Liver (tissue), 9 donors: ENCODE measurements around the gene FAM163A. TPM values are rescaled to one million over a fixed set of nuclear protein-coding genes. Genes with fewer than 3 reads are reported as not detected.

Experiments used
- DNase-seq: peaks from one replicate; pipeline ENCODE4 v3.0.0-alpha.2; 2017; ENCODE audit warnings: low spot score
- H3K27ac ChIP-seq, 2 donors: one replicate each; pipeline ENCODE4 v1.7.0; 2013; ENCODE audit warnings: inconsistent platforms in 2 of 2, low read length in 2 of 2, control low read depth in 1 of 2, low read depth in 1 of 2, mild to moderate bottlenecking in 1 of 2
- H3K27me3 ChIP-seq, 4 donors: one replicate each; pipeline versions ENCODE4 v1.6.1 to v1.7.0; 2013; ENCODE audit warnings: low read length in 3 of 4, inconsistent platforms in 1 of 4, mild to moderate bottlenecking in 1 of 4, moderate library complexity in 1 of 4; ENCODE audit not compliant: control insufficient read depth in 4 of 4, insufficient read depth in 4 of 4
- H3K36me3 ChIP-seq, 4 donors: one replicate each; pipeline versions ENCODE4 v1.6.1 to v1.7.0; 2013; ENCODE audit warnings: low read length in 3 of 4, mild to moderate bottlenecking in 3 of 4, low read depth in 1 of 4, moderate library complexity in 1 of 4; ENCODE audit not compliant: control insufficient read depth in 4 of 4, insufficient read depth in 3 of 4
- H3K4me1 ChIP-seq, 4 donors: one replicate each; pipeline versions ENCODE4 v1.6.1 to v1.7.0; 2013; ENCODE audit warnings: low read length in 3 of 4, mild to moderate bottlenecking in 3 of 4, moderate library complexity in 1 of 4; ENCODE audit not compliant: control insufficient read depth in 4 of 4, insufficient read depth in 4 of 4
- H3K4me3 ChIP-seq, 3 donors: one replicate each; pipeline versions ENCODE4 v1.6.1 to v1.7.0; 2013; ENCODE audit warnings: low read length in 3 of 3, control low read depth in 1 of 3, low read depth in 1 of 3, mild to moderate bottlenecking in 1 of 3
- H3K9ac ChIP-seq, 2 donors: one replicate each; pipeline ENCODE4 v1.7.0; 2013; ENCODE audit warnings: low read length in 2 of 2, mild to moderate bottlenecking in 2 of 2, moderate library complexity in 2 of 2, control low read depth in 1 of 2, low read depth in 1 of 2
- H3K9me3 ChIP-seq, 4 donors: one replicate each; pipeline versions ENCODE4 v1.6.1 to v1.7.0; 2013; ENCODE audit warnings: low read length in 3 of 4; ENCODE audit not compliant: control insufficient read depth in 4 of 4
- ATF3 ChIP-seq: IDR thresholded peaks from 2 replicates; pipeline ENCODE4 v1.6.1; 2016; ENCODE audit warnings: antibody characterized with exemption
- CTCF ChIP-seq: fragments of 150-350 bp; IDR thresholded peaks from 2 replicates; pipeline ENCODE4 v1.5.1; 2017; ENCODE audit warnings: improper control_type of control experiment, low read depth, low read length; ENCODE audit not compliant: missing input control
- EGR1 ChIP-seq, 2 donors: IDR thresholded peaks; 2 replicates each; pipeline ENCODE4 v1.6.1; 2016 to 2018; ENCODE audit warnings: antibody characterized with exemption in 2 of 2, low read depth in 2 of 2
- FOXA1 ChIP-seq: IDR thresholded peaks from 2 replicates; pipeline ENCODE4 v1.6.1; 2016; ENCODE audit warnings: antibody characterized with exemption
- GABPA ChIP-seq, 2 donors: IDR thresholded peaks in 1 of 2; conservative IDR thresholded peaks in 1 of 2; 2 replicates each; pipeline ENCODE4 v1.6.1; 2016; ENCODE audit warnings: antibody characterized with exemption in 2 of 2, mild to moderate bottlenecking in 1 of 2, moderate library complexity in 1 of 2
- HNF4A ChIP-seq, 2 donors: conservative IDR thresholded peaks; 2 replicates each; pipeline ENCODE4 v1.6.1; 2016; ENCODE audit warnings: antibody characterized with exemption in 2 of 2, mild to moderate bottlenecking in 2 of 2
- HNF4G ChIP-seq: IDR thresholded peaks from 2 replicates; pipeline ENCODE4 v1.6.1; 2016; ENCODE audit warnings: antibody characterized with exemption
- JUND ChIP-seq, 2 donors: IDR thresholded peaks; 2 replicates each; pipeline ENCODE4 v1.6.1; 2016; ENCODE audit warnings: antibody characterized with exemption in 2 of 2
- MAX ChIP-seq: IDR thresholded peaks from 2 replicates; pipeline ENCODE4 v1.6.1; 2016; ENCODE audit warnings: antibody characterized with exemption
- NR2F2 ChIP-seq: IDR thresholded peaks from 2 replicates; pipeline ENCODE4 v1.6.1; 2016; ENCODE audit warnings: antibody characterized with exemption
- SP1 ChIP-seq: IDR thresholded peaks from 2 replicates; pipeline ENCODE4 v1.6.1; 2018; ENCODE audit warnings: antibody characterized with exemption, mild to moderate bottlenecking
- TAF1 ChIP-seq: conservative IDR thresholded peaks from 2 replicates; pipeline ENCODE4 v1.6.1; 2016; ENCODE audit warnings: antibody characterized with exemption, mild to moderate bottlenecking
- YY1 ChIP-seq: IDR thresholded peaks from 2 replicates; pipeline ENCODE4 v1.6.1; 2016; ENCODE audit warnings: antibody characterized with exemption, mild to moderate bottlenecking
- WGBS: extraction: QIAGEN DNeasy Blood & Tissue Kit; methylation state at CpG from one replicate; pipeline ENCODE4 v1.1.7; 2013; 5-methylcytosine and 5-hydroxymethylcytosine counted together
- polyA plus RNA-seq, 2 donors: library from polyadenylated mRNA; stranded (reverse) in 1 of 2; unstranded in 1 of 2; fragments of 200-250 nt in 1 of 2; fragments of >200 nt in 1 of 2; fragmentation: Nextera tagmentation in 1 of 2; extraction: Ambion mirVana in 1 of 2; gene quantifications; one replicate each; pipeline versions ENCODE4 v1.2.1 to v1.2.3, GENCODE V29; 2013 to 2015
- total RNA-seq, 2 donors: library from RNA; depleted of rRNA; stranded (reverse); fragments of >200 nt; gene quantifications; one replicate each; pipeline ENCODE4 v1.2.3, GENCODE V29; 2014
- TF ChIP-seq, protein P1 (sequence below): IDR thresholded peaks from 2 replicates; pipeline ENCODE4 v1.6.1; 2016; ENCODE audit warnings: antibody characterized with exemption, mild to moderate bottlenecking
- TF ChIP-seq, protein P2 (sequence below): IDR thresholded peaks from 2 replicates; pipeline ENCODE4 v1.6.1; 2016; ENCODE audit warnings: antibody characterized with exemption
- donor health status: healthy.
- donor health status: healthy.
- donor health status: healthy.
- donor health status: healthy.
- donor health status: healthy.

The FAM163A gene
- total and polyA plus RNA-seq, 4 donors: 0.07 TPM; not detected in 3

- no peak for DNase-seq
- Histone ChIP-seq H3K27ac (no peak overlapping the region), H3K4me1 (no peaks in the 10 kb centered on the region), H3K9ac (no peak overlapping the region), H3K4me3 (no peak overlapping the region), H3K27me3 (no peaks in the 10 kb centered on the region), H3K36me3 (no peaks in the 10 kb centered on the region), H3K9me3 (peaks cover 4 to 29% (median 17%) of the 10 kb centered on the region in 4 donors)
- 88% methylated on average over 1 of the region's 1 CpG for WGBS
- TF ChIP-seq, protein P1, sequence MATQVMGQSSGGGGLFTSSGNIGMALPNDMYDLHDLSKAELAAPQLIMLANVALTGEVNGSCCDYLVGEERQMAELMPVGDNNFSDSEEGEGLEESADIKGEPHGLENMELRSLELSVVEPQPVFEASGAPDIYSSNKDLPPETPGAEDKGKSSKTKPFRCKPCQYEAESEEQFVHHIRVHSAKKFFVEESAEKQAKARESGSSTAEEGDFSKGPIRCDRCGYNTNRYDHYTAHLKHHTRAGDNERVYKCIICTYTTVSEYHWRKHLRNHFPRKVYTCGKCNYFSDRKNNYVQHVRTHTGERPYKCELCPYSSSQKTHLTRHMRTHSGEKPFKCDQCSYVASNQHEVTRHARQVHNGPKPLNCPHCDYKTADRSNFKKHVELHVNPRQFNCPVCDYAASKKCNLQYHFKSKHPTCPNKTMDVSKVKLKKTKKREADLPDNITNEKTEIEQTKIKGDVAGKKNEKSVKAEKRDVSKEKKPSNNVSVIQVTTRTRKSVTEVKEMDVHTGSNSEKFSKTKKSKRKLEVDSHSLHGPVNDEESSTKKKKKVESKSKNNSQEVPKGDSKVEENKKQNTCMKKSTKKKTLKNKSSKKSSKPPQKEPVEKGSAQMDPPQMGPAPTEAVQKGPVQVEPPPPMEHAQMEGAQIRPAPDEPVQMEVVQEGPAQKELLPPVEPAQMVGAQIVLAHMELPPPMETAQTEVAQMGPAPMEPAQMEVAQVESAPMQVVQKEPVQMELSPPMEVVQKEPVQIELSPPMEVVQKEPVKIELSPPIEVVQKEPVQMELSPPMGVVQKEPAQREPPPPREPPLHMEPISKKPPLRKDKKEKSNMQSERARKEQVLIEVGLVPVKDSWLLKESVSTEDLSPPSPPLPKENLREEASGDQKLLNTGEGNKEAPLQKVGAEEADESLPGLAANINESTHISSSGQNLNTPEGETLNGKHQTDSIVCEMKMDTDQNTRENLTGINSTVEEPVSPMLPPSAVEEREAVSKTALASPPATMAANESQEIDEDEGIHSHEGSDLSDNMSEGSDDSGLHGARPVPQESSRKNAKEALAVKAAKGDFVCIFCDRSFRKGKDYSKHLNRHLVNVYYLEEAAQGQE: no peak
- TF ChIP-seq YY1: no peak
- TF ChIP-seq FOXA1: no peak
- TF ChIP-seq NR2F2: no peak
- TF ChIP-seq CTCF: no peak
- no peak for TF ChIP-seq ATF3
- TF ChIP-seq HNF4G: no peak
- TF ChIP-seq SP1: no peak
- TF ChIP-seq TAF1: no peak
- TF ChIP-seq EGR1 (IDR thresholded peaks at IDR 0.05; ENCODE audit: low read depth in 2 of 2): no peak
- TF ChIP-seq, protein P2, sequence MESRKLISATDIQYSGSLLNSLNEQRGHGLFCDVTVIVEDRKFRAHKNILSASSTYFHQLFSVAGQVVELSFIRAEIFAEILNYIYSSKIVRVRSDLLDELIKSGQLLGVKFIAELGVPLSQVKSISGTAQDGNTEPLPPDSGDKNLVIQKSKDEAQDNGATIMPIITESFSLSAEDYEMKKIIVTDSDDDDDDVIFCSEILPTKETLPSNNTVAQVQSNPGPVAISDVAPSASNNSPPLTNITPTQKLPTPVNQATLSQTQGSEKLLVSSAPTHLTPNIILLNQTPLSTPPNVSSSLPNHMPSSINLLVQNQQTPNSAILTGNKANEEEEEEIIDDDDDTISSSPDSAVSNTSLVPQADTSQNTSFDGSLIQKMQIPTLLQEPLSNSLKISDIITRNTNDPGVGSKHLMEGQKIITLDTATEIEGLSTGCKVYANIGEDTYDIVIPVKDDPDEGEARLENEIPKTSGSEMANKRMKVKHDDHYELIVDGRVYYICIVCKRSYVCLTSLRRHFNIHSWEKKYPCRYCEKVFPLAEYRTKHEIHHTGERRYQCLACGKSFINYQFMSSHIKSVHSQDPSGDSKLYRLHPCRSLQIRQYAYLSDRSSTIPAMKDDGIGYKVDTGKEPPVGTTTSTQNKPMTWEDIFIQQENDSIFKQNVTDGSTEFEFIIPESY: no peak
- TF ChIP-seq MAX: no peak
- TF ChIP-seq GABPA (IDR thresholded peaks at IDR 0.05 in 1 of 2, conservative IDR thresholded peaks at IDR 0.05 in 1 of 2): no peak
- TF ChIP-seq JUND (IDR thresholded peaks at IDR 0.05): no peak
Observed at GRCh38 chr1:179714159-179714558, 28.9 kb upstream of the FAM163A start.

GRCh38 chr1:179714623-179715022, 28.5 kb upstream of the FAM163A start:
- Histone ChIP-seq H3K27me3 (no peaks in the 10 kb centered on the region), H3K4me3 (no peak overlapping the region), H3K27ac (no peak overlapping the region), H3K9ac (no peak overlapping the region), H3K9me3 (peaks cover 4 to 33% (median 18%) of the 10 kb centered on the region in 4 donors), H3K36me3 (no peaks in the 10 kb centered on the region), H3K4me1 (no peaks in the 10 kb centered on the region)
- no peak for DNase-seq
- no peak for TF ChIP-seq ATF3
- TF ChIP-seq HNF4G: no peak
- no peak for TF ChIP-seq HNF4A (conservative IDR thresholded peaks at IDR 0.05)
- no peak for TF ChIP-seq EGR1 (IDR thresholded peaks at IDR 0.05; ENCODE audit: low read depth in 2 of 2)
- TF ChIP-seq, protein P1: no peak
